NCI-H2227 treated with DMSO at 0.1 percent for 48 hours (cell line): ENCODE measurements around the gene EXO1.

Experiments used
- DNase-seq: peaks from one replicate; lab custom pipeline; 2025; lab: John Stamatoyannopoulos, UW

The EXO1 gene

GRCh38 chr1:241891296-241891695, 43.3 kb downstream of the EXO1 start:
- no peak for DNase-seq

GRCh38 chr1:241894016-241894415, 46.0 kb downstream of the EXO1 start:
- DNase-seq, result no peak

- DNase-seq, result no peak
These were observed 47.0 kb downstream of the EXO1 start for GRCh38 chr1:241895013-241895412.

GRCh38 chr1:241896670-241896962, 48.6 kb downstream of the EXO1 start:
- DNase-seq, result no peak

GRCh38 chr1:241899210-241899609, 51.2 kb downstream of the EXO1 start:
- no peak for DNase-seq

- DNase-seq, result no peak
These were observed 52.4 kb downstream of the EXO1 start for GRCh38 chr1:241900381-241900780.

- no peak for DNase-seq
These were observed 54.5 kb downstream of the EXO1 start for GRCh38 chr1:241902391-241903065.

- DNase-seq, result no peak
These were observed 68.2 kb downstream of the EXO1 start for GRCh38 chr1:241916196-241916595.

- no peak for DNase-seq
These were observed 69.5 kb downstream of the EXO1 start for GRCh38 chr1:241917487-241917886.

GRCh38 chr1:241918879-241919278, 70.9 kb downstream of the EXO1 start:
- no peak for DNase-seq

GRCh38 chr1:241924080-241924808, 76.2 kb downstream of the EXO1 start:
- DNase-seq, result no peak

GRCh38 chr1:241926141-241926540, 78.1 kb downstream of the EXO1 start:
- DNase-seq, result no peak

- no peak for DNase-seq
These were observed 79.3 kb downstream of the EXO1 start for GRCh38 chr1:241927321-241927720.

- no peak for DNase-seq
These were observed 84.8 kb downstream of the EXO1 start for GRCh38 chr1:241932845-241933244.

- DNase-seq, result peak; percentile 59
These were observed 86.3 kb downstream of the EXO1 start for GRCh38 chr1:241934201-241934848.

GRCh38 chr1:241934866-241935265, 86.9 kb downstream of the EXO1 start:
- no peak for DNase-seq
